Measurements from ENCODE around the gene KAZN. TPM values are rescaled to one million over a fixed set of nuclear protein-coding genes. Genes with fewer than 3 reads are reported as not detected.

The KAZN gene
- total RNA-seq, 2 donors from 2014 or later: 9.8 to 12.2 TPM

DNA sequence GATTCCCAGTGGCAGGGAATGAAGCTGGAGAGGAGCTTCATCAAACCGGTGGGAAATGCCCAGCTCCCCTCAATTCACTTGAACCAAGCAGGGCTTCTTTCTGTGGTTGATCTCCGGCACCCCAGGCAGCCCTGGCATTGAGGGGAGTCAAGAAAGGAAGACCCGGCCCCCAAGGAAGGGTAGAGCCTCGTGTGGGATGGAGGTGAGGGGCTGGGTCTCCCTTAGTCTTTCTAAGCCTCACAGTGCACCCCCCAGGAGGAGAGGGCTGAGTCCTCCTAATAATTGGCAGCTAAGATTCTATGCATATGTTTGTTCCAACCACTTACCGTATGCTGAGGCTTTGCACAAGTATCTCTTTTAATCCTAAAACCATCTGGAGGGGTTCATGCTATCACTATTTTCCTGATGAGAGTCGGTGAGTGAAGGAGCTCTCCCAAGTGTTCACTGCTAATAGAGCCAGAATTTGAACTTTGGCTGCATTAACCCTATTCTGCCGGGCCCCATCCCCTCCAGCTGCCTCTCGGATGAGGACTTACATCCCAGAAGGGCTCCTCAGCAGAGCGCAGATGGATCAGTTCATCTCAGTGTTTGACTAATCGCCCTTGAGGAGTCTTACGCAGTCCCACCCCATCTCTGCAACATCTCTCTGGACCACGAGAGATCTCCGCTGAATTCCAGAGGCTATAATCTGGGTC, 521.9 kb downstream of the KAZN start:
- Histone ChIP-seq H3K9me3 (no peaks in the 10 kb centered on the region), H3K4me1 (no peaks in the 10 kb centered on the region), H3K27ac (no peak overlapping the region), H3K9ac (ENCODE audit: low read depth in 2 of 2, low read length in 2 of 2) (no peak overlapping the region), H3K4me3 (no peak overlapping the region), H3K36me3 (no peaks in the 10 kb centered on the region), H3K27me3 (no peaks in the 10 kb centered on the region)
- DNase-seq: no peak
- TF ChIP-seq, protein P1, sequence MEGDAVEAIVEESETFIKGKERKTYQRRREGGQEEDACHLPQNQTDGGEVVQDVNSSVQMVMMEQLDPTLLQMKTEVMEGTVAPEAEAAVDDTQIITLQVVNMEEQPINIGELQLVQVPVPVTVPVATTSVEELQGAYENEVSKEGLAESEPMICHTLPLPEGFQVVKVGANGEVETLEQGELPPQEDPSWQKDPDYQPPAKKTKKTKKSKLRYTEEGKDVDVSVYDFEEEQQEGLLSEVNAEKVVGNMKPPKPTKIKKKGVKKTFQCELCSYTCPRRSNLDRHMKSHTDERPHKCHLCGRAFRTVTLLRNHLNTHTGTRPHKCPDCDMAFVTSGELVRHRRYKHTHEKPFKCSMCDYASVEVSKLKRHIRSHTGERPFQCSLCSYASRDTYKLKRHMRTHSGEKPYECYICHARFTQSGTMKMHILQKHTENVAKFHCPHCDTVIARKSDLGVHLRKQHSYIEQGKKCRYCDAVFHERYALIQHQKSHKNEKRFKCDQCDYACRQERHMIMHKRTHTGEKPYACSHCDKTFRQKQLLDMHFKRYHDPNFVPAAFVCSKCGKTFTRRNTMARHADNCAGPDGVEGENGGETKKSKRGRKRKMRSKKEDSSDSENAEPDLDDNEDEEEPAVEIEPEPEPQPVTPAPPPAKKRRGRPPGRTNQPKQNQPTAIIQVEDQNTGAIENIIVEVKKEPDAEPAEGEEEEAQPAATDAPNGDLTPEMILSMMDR (IDR thresholded peaks at IDR 0.05): no peak
- intact Hi-C loops (cut with DNase I): loop anchor here (10.0 kb wide), 1 partner anchor 314 kb away; the partner anchor contains the start of gene CTRC

DNA sequence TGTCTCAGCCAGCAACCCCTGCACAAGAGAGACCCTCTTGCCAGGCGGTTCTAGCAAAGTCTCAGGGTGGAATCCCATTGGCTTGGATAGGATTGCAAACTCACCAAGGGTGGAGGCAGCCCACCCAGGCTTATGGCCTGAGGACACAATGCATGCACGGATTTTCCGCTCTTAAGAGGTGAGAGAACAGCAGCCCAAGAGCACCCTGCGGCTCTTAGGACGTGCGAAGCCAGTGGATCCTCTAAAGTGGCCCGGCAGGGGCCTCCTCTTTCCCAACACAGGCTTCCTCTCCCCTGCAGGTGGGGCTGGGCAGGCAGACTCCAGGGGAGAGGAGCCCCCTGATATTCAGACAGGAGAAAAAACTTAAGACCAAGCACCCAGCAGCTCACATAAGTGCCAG, 523.8 kb downstream of the KAZN start:
- Histone ChIP-seq H3K27ac (no peak overlapping the region), H3K36me3 (no peaks in the 10 kb centered on the region), H3K4me3 (no peak overlapping the region), H3K4me1 (no peaks in the 10 kb centered on the region), H3K9ac (ENCODE audit: low read depth in 2 of 2, low read length in 2 of 2) (no peak overlapping the region), H3K27me3 (no peaks in the 10 kb centered on the region), H3K9me3 (no peaks in the 10 kb centered on the region)
- no peak for DNase-seq
- intact Hi-C loops (cut with DNase I): loop anchor here (10.0 kb wide), 1 partner anchor 312 kb away; the partner anchor contains the start of gene CTRC
- TF ChIP-seq, protein P1 (IDR thresholded peaks at IDR 0.05): no peak

DNA sequence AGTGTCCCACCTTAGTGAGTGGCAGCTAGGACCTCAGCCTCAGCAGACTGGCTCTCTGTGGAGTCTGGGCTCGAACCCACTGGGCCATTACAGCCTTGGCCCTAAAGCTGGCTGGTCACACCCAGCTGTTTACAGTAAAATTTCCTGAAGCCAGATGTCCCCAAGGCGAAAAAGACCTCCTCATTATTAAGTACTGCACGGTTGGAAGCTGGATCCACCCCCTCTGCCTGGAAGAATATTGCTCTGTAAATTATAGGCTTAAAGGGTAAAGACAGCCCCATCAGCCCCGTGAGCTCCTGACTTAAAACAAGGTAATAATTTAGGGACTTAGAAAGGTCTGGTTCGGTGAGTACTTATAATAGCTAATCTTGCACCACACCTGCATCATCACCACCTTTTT, 524.8 kb downstream of the KAZN start:
- Histone ChIP-seq H3K27me3 (no peaks in the 10 kb centered on the region), H3K36me3 (no peaks in the 10 kb centered on the region), H3K4me3 (no peak overlapping the region), H3K9me3 (no peaks in the 10 kb centered on the region), H3K4me1 (no peaks in the 10 kb centered on the region), H3K27ac (no peak overlapping the region), H3K9ac (ENCODE audit: low read depth in 2 of 2, low read length in 2 of 2) (no peak overlapping the region)
- TF ChIP-seq, protein P1 (IDR thresholded peaks at IDR 0.05): no peak
- no peak for DNase-seq
- intact Hi-C loops (cut with DNase I): loop anchor here (10.0 kb wide), 1 partner anchor 312 kb away; the partner anchor contains the start of gene CTRC

DNA sequence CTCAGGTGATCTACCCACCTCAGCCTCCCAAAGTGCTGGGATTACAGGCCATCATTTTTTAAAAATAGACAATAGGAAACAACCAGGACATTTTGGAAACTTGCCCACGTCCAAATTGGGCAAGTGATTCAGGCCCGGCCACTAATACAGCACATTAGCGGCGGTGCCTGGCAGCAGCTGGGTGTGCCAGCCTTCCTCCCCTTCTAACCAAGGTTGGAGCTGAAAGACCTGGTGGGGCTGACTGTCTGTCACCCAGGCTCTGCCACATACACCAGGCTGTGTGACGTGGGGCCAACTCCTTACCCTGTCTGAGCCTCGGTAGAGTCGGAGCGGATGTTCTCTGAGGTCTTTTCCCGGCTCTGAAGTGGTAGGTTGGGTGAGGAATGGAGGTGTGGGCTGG, 525.4 kb downstream of the KAZN start:
- H3K36me3 ChIP-seq: no peaks in the 10 kb centered on the region
- TF ChIP-seq, protein P1 (IDR thresholded peaks at IDR 0.05): no peak
- no peak overlapping the region for H3K9ac ChIP-seq (ENCODE audit: low read depth in 2 of 2, low read length in 2 of 2)
- no peaks in the 10 kb centered on the region for H3K4me1 ChIP-seq
- no peaks in the 10 kb centered on the region for H3K27me3 ChIP-seq
- intact Hi-C loops (cut with DNase I): loop anchor here (10.0 kb wide), 1 partner anchor 311 kb away; the partner anchor contains the start of gene CTRC
- H3K9me3 ChIP-seq: no peaks in the 10 kb centered on the region
- H3K27ac ChIP-seq: no peak overlapping the region
- H3K4me3 ChIP-seq: no peak overlapping the region
- no peak for DNase-seq

DNA sequence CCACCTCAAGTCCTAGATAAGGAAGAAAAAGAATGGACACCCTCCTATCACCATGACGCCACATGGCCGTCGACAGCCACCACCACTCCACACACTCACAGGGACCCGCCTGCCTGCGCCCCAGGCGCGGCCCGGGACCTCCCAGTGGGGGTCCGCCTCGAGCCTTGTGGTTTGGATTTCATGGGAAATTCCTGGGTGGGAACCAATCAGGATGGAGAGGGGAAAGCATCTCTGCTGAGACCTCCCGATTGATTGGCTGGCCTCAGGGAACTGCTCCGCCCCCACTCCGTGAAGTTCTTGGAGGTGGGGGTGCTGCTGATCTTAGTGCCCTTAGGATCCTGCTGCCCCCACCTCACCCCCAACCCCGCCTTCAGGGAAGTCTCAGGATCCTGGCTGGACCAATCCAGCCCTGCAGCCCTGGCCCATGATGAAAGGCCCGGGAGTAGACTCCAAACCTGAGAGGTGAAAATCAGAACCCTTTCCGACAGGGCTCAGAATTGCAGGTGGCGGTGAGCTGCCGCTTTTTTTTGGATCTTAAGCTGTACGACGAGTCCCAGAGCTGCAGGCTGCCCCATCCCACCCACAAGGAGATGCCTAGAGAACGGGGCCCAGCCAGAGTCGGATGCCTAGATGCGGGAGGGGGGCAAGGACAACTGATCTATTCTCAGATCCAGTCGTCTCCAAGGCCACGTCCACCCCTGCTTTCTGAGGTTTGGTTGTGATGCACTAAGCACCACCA, 526.0 kb downstream of the KAZN start:
- DNase-seq: no peak
- Histone ChIP-seq H3K9ac (ENCODE audit: low read depth in 2 of 2, low read length in 2 of 2) (no peak overlapping the region), H3K9me3 (no peaks in the 10 kb centered on the region), H3K27ac (no peak overlapping the region), H3K4me3 (no peak overlapping the region), H3K36me3 (no peaks in the 10 kb centered on the region), H3K4me1 (no peaks in the 10 kb centered on the region), H3K27me3 (no peaks in the 10 kb centered on the region)
- intact Hi-C loops (cut with DNase I): loop anchor here (5.0 to 10.0 kb wide), 2 partner anchors 148 to 310 kb away; partner anchors contain the start of gene CTRC
- TF ChIP-seq, protein P1 (IDR thresholded peaks at IDR 0.05): no peak

Measured in colonic mucosa (tissue), 4 donors.